ENCODE data around the gene NDUFA11.
"Not testable (repeated sequence)": the region's sequence is repeated elsewhere in the genome, so short reads cannot be mapped to it uniquely, and the experiment has no call there.

Gene NDUFA11

GRCh38 chr19:5884065-5884811, 19.4 kb downstream of the NDUFA11 start:
- DNase-seq = not testable (repeated sequence)

GRCh38 chr19:5883157-5883873, 20.3 kb downstream of the NDUFA11 start:
- not testable (repeated sequence) for DNase-seq

- DNase-seq = no peak
Observed at GRCh38 chr19:5882421-5882968, 21.1 kb downstream of the NDUFA11 start.

- no peak for DNase-seq
Observed at GRCh38 chr19:5881543-5882299, 21.9 kb downstream of the NDUFA11 start.

- no peak for DNase-seq
Observed at GRCh38 chr19:5880604-5881078, 22.9 kb downstream of the NDUFA11 start.

GRCh38 chr19:5880196-5880595, 23.4 kb downstream of the NDUFA11 start:
- DNase-seq = no peak

GRCh38 chr19:5877882-5878281, 25.7 kb downstream of the NDUFA11 start:
- DNase-seq = no peak

- DNase-seq = no peak
Observed at GRCh38 chr19:5877427-5877826, 26.2 kb downstream of the NDUFA11 start.

GRCh38 chr19:5874496-5874895, 29.1 kb downstream of the NDUFA11 start:
- not testable (repeated sequence) for DNase-seq

- no peak for DNase-seq
Observed at GRCh38 chr19:5873617-5874199, 29.9 kb downstream of the NDUFA11 start.

GRCh38 chr19:5870986-5871394, 32.6 kb downstream of the NDUFA11 start:
- no peak for DNase-seq

GRCh38 chr19:5867201-5868136, 36.1 kb downstream of the NDUFA11 start:
- no peak for DNase-seq

- no peak for DNase-seq
Observed at GRCh38 chr19:5865772-5866171, 37.8 kb downstream of the NDUFA11 start.

- DNase-seq = no peak
Observed at GRCh38 chr19:5864725-5865486, 38.7 kb downstream of the NDUFA11 start.

- no peak for DNase-seq
Observed at GRCh38 chr19:5864013-5864720, 39.4 kb downstream of the NDUFA11 start.

GRCh38 chr19:5863030-5863665, 40.4 kb downstream of the NDUFA11 start:
- no peak for DNase-seq

GRCh38 chr19:5857203-5858081, 46.1 kb downstream of the NDUFA11 start:
- no peak for DNase-seq

GRCh38 chr19:5855151-5855550, 48.4 kb downstream of the NDUFA11 start:
- DNase-seq = not testable (repeated sequence)

Data from stimulated activated CD4-positive, alpha-beta T cell treated with anti-CD3 and anti-CD28 coated beads, Interleukin-4, amount 100 ng/mL, for 4 hours (primary cell).